Hepatocyte (in vitro differentiated cells): ENCODE data around the gene UQCRHL. TPM values are rescaled to one million over a fixed set of nuclear protein-coding genes. Genes with fewer than 3 reads are reported as not detected.

Experiments used
- DNase-seq: peaks from one replicate; pipeline ENCODE4 v3.0.0-alpha.2; 2016; ENCODE audit warnings: low spot score
- H2AFZ ChIP-seq: fragments of 200-600 bp; sonication (generic); 2 replicates; pipeline ENCODE4 v1.6.0; 2016; ENCODE audit warnings: antibody characterized with exemption, mild to moderate bottlenecking
- H3K27ac ChIP-seq: fragments of 200-600 bp; sonication (generic); 2 replicates; pipeline ENCODE4 v1.5.1; 2016; ENCODE audit warnings: mild to moderate bottlenecking
- H3K27me3 ChIP-seq: fragments of 200-600 bp; sonication (generic); 2 replicates; pipeline ENCODE4 v1.6.1; 2016
- H3K36me3 ChIP-seq: fragments of 200-600 bp; sonication (generic); replicated peaks from 2 replicates; pipeline ENCODE4 v1.5.1; 2016; ENCODE audit warnings: low read depth; ENCODE audit not compliant: insufficient read depth
- H3K4me1 ChIP-seq: fragments of 200-600 bp; sonication (generic); 2 replicates; pipeline ENCODE4 v1.5.1; 2016; ENCODE audit warnings: mild to moderate bottlenecking, moderate library complexity; ENCODE audit not compliant: insufficient read depth
- H3K4me2 ChIP-seq: fragments of 200-600 bp; sonication (generic); 2 replicates; pipeline ENCODE4 v1.6.0; 2016
- H3K4me3 ChIP-seq: fragments of 200-600 bp; sonication (generic); 2 replicates; pipeline ENCODE4 v1.5.1; 2016; ENCODE audit warnings: mild to moderate bottlenecking
- H3K79me2 ChIP-seq: fragments of 200-600 bp; sonication (generic); 2 replicates; pipeline ENCODE4 v1.6.0; 2017; ENCODE audit warnings: mild to moderate bottlenecking
- H3K9me2 ChIP-seq: fragments of 200-600 bp; sonication (generic); replicated peaks from 2 replicates; pipeline ENCODE4 v1.6.0; 2017; ENCODE audit warnings: mild to moderate bottlenecking; ENCODE audit not compliant: insufficient read depth
- H3K9me3 ChIP-seq: fragments of 200-600 bp; sonication (generic); 2 replicates; pipeline ENCODE4 v1.5.1; 2016; ENCODE audit warnings: low read depth, mild to moderate bottlenecking
- H4K20me1 ChIP-seq: fragments of 200-600 bp; sonication (generic); 2 replicates; pipeline ENCODE4 v1.6.0; 2016; ENCODE audit warnings: mild to moderate bottlenecking; ENCODE audit not compliant: insufficient read depth, poor library complexity, severe bottlenecking
- EZH2 ChIP-seq: fragments of 200-600 bp; sonication (generic); IDR thresholded peaks from 2 replicates; pipeline ENCODE4 v1.6.1; 2016; ENCODE audit warnings: antibody characterized with exemption, mild to moderate bottlenecking, borderline replicate concordance
- EZH2phosphoT487 ChIP-seq: fragments of 200-600 bp; sonication (generic); IDR thresholded peaks from one replicate; pipeline ENCODE4 v1.6.1; 2018; ENCODE audit warnings: antibody characterized with exemption, mild to moderate bottlenecking, low read depth, moderate library complexity; ENCODE audit not compliant: unreplicated experiment, severe bottlenecking
- WGBS: methylation state at CpG from one replicate; pipeline ENCODE4 v1.1.6; 2016; ENCODE audit warnings: low lambda C conversion rate; ENCODE audit errors: missing lambda C conversion rate; 5-methylcytosine and 5-hydroxymethylcytosine counted together
- polyA plus RNA-seq: library from polyadenylated mRNA; unstranded; fragments of >200 nt; fragmentation: Nextera tagmentation; extraction: Ambion mirVana; gene quantifications from 2 replicates; pipeline ENCODE4 v1.2.1, GENCODE V29; 2016
- total RNA-seq: library from RNA; depleted of rRNA; stranded (reverse); fragments of >200 nt; gene quantifications from 2 replicates; pipeline ENCODE4 v1.2.3, GENCODE V29; 2014
- TF ChIP-seq, protein P1 (sequence below): fragments of 200-600 bp; sonication (generic); IDR thresholded peaks from 2 replicates; pipeline ENCODE4 v1.5.1; 2016; ENCODE audit warnings: antibody characterized with exemption, mild to moderate bottlenecking; ENCODE audit not compliant: poor library complexity

Gene UQCRHL
- total and polyA plus RNA-seq, 2 experiments from 2014 or later, result 1.0 to 2.6 TPM

DNA sequence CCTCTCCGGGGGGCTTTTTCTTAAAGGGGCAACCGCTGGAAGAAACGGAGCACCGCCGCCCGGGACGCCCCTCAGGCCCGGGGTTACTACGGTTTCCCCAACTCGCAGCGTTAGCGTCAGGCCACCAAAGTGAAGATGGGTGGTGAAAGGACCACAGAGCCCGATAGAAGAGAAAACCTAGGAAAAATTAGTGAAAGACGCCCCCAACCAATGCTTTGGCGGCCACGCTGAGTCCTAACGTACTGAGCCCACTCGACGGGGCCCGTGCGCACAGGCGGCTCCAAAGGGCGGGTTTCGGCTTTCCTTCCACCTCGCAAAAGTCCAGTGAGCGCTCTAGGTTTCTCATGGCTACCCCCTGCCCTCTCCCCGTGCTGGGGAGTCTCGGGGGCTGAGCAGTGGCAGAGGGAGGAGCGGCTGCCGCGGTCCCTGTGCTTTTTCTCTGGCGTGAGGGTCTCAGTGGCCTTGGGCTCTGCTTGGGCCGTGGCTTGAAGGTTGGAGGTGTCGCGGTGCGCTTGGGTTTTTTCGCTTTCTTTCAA is 27.8 kb upstream of the UQCRHL start:
- Histone ChIP-seq H3K36me3 (no peaks in the 10 kb centered on the region), H4K20me1 (no peaks in the 10 kb centered on the region), H3K4me1 (peaks cover 7% of the 10 kb centered on the region), H3K27ac (peak overlapping the region; percentile 99), H3K4me3 (peak overlapping the region; percentile 76), H3K9me3 (no peaks in the 10 kb centered on the region), H3K79me2 (peaks cover 32% of the 10 kb centered on the region), H2AFZ (peak overlapping the region; percentile 47), H3K4me2 (peak overlapping the region; percentile 89), H3K27me3 (no peaks in the 10 kb centered on the region), H3K9me2 (no peaks in the 10 kb centered on the region)
- no peak for DNase-seq
- WGBS, result under 1% methylated on average over 37 of the region's 37 CpGs
- TF ChIP-seq, protein P1, sequence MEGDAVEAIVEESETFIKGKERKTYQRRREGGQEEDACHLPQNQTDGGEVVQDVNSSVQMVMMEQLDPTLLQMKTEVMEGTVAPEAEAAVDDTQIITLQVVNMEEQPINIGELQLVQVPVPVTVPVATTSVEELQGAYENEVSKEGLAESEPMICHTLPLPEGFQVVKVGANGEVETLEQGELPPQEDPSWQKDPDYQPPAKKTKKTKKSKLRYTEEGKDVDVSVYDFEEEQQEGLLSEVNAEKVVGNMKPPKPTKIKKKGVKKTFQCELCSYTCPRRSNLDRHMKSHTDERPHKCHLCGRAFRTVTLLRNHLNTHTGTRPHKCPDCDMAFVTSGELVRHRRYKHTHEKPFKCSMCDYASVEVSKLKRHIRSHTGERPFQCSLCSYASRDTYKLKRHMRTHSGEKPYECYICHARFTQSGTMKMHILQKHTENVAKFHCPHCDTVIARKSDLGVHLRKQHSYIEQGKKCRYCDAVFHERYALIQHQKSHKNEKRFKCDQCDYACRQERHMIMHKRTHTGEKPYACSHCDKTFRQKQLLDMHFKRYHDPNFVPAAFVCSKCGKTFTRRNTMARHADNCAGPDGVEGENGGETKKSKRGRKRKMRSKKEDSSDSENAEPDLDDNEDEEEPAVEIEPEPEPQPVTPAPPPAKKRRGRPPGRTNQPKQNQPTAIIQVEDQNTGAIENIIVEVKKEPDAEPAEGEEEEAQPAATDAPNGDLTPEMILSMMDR, result no peak
- TF ChIP-seq EZH2, result no peak

DNA sequence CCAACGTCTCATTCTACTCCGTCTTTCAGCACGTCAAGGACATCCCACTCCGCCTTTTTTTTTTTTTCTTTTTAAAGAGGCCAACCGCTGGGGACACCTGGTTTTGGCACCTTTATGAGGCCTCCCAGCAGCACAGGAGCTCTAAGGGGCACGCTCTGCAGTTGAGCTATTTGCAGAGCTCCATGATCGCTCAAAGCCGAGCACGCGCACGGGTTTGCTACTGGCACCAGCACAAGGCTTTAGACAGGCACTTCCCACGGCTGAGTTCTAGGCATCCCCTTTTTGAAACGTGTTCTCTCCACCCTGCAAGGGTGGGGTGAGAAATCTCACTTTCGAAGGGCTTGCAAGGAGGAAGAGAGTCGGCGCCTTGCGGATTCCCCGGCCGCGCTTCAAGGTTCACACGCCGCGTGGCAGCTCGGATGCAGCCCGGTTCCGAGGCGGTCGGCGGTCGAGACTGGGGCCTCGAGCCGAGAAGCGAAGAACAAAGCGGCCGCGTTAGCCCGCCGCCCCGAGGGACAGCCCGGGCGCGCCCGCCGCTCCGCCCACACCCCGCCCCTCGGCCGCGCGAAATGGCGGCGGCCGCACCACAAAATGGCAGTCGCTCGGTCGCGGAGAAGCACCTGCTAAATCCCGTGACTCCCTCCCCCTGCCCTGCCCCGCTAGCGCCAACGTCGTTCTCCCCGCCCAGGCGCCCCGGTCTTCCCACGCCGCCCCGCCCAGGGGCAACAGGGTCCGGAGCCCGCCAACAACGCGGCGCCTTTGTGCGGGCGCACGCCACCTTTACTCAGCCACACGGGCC is 27.2 kb upstream of the UQCRHL start:
- Histone ChIP-seq H3K4me2 (peak overlapping the region; percentile 89), H4K20me1 (no peaks in the 10 kb centered on the region), H3K27ac (peak overlapping the region; percentile 99), H3K4me3 (peak overlapping the region; percentile 76), H2AFZ (peak overlapping the region; percentile 47), H3K9me2 (no peaks in the 10 kb centered on the region), H3K9me3 (no peaks in the 10 kb centered on the region), H3K4me1 (peaks cover 7% of the 10 kb centered on the region), H3K36me3 (no peaks in the 10 kb centered on the region), H3K27me3 (no peaks in the 10 kb centered on the region), H3K79me2 (peaks cover 32% of the 10 kb centered on the region)
- DNase-seq, result peak; percentile 95
- no peak for TF ChIP-seq EZH2
- TF ChIP-seq EZH2phosphoT487, result no peak
- TF ChIP-seq, protein P1, result no peak
- WGBS, result 1% methylated on average over 64 of the region's 77 CpGs

- no peak for TF ChIP-seq EZH2
- TF ChIP-seq, protein P1, result no peak
- TF ChIP-seq EZH2phosphoT487, result no peak
- Histone ChIP-seq H3K79me2 (peaks cover 32% of the 10 kb centered on the region), H3K27me3 (no peaks in the 10 kb centered on the region), H2AFZ (peak overlapping the region; percentile 47), H3K4me3 (peak overlapping the region; percentile 76), H3K36me3 (no peaks in the 10 kb centered on the region), H3K9me2 (no peaks in the 10 kb centered on the region), H3K27ac (peak overlapping the region; percentile 99), H3K4me2 (peak overlapping the region; percentile 89), H3K9me3 (no peaks in the 10 kb centered on the region), H3K4me1 (peaks cover 7% of the 10 kb centered on the region), H4K20me1 (no peaks in the 10 kb centered on the region)
- no peak for DNase-seq
- 6% methylated on average over 10 of the region's 10 CpGs for WGBS
Measured at GRCh38 chr1:15833842-15834405, 26.5 kb upstream of the UQCRHL start.
